GM21786 (cell line): Measurements from ENCODE around the gene NR2C2.
"Not testable (repeated sequence)": the region's sequence is repeated elsewhere in the genome, so short reads cannot be mapped to it uniquely, and the experiment has no call there.

Experiments
- ATAC-seq: cut with Tn5 transposase; IDR thresholded peaks from one replicate; pipeline ENCODE4 v1.9.1; 2021; ENCODE audit not compliant: unreplicated experiment

The NR2C2 gene

DNA sequence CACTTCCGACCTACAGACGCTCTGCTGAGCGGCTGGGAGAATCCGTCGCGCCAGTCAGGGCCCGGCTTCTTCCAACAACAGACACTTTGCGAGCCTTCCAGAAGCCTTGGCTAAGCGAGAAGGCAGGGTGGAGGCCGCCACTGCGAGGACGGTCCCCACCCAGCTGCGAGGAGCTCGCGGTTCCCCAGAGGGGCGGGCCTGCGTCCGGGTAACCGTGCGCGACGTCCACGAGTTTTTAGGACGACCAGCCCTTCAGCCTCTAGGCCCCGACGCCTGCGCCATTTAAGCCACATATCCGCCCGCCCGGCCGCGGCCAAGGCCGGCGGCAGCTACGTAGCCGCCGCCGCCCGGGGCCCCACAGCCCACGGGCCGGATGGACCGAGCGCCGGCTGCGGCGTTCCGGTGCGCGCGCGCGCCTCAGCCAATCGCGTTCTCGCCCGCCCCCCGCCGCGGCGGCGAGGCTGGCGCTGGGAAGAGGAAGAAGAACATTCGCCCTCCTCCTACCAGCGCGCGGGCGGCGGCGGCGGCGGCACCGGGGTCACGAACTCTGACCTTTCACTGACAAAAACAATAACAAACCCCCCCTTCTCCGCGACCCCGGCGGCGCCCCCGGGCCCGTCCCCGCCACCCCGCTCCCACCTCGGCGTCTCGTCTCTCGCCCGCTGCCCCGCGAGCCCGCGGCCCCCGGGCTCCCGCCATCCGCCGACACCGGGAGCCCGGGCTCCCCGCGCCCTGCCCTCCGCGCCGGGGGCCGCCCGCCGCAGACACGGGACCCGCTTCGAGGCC, at the start of gene NR2C2:
Gene NR2C2, plus strand, starts transcription at position 484 of the 786 bp plus-strand sequence. CDS start 56,332 bp downstream, outside the sequence.
- peak; percentile 52 for ATAC-seq

GRCh38 chr3:14898929-14899328, 48.5 kb upstream of the NR2C2 start:
- no peak for ATAC-seq

GRCh38 chr3:14899993-14900618, 47.3 kb upstream of the NR2C2 start:
- ATAC-seq = no peak

GRCh38 chr3:14900881-14901873, 46.2 kb upstream of the NR2C2 start:
- ATAC-seq = no peak

GRCh38 chr3:14902719-14903118, 44.7 kb upstream of the NR2C2 start:
- no peak for ATAC-seq

GRCh38 chr3:14903501-14903900, 43.9 kb upstream of the NR2C2 start:
- not testable (repeated sequence) for ATAC-seq

GRCh38 chr3:14905055-14905657, 42.2 kb upstream of the NR2C2 start:
- no peak for ATAC-seq

GRCh38 chr3:14906355-14906971, 40.9 kb upstream of the NR2C2 start:
- ATAC-seq = no peak

DNA sequence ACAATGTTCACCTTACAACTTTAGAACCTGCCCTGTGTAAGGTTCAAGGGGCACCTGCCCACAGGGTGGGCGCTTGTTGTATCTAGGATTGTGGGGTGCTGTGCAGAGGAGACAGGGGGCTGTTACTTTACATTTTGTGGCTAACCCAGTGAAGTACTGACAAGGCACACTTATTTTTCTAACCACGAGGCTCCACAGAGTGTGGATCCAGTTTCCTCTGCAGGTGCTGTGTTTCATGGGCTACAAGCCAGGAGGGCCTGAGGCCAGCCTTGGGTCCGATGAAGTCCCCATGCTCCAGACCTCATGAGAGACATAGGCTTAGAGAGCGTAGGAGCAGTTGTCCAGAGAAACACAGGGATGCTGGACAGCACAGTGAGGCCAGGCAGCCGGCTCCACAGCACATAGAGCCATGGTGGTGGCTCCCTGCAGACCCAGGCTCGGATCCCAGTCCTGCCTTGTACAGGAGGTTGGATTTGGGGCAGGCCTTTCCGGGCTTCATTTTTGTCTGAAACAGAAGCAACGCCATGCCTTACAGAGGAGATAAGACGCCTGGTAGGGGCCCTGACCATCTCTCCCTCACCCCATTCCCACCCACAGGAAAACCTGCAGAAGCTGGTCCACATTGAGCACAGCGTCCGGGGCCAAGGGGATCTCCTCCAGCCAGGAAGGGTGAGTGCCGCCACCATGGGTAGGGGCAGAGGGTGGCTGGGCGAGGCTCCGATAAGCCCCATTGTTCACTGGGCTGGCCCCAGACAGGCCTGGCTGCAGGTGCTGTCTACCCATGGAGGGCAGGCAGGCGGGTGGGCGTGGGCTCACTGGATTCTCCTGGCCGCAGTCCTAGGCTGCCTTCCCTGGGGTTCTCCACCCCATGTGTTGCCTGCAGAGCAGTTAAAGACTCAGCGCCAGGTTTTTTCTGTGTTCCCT, 40.1 kb upstream of the NR2C2 start:
- ATAC-seq = no peak

GRCh38 chr3:14909250-14909649, 38.1 kb upstream of the NR2C2 start:
- ATAC-seq = no peak

DNA sequence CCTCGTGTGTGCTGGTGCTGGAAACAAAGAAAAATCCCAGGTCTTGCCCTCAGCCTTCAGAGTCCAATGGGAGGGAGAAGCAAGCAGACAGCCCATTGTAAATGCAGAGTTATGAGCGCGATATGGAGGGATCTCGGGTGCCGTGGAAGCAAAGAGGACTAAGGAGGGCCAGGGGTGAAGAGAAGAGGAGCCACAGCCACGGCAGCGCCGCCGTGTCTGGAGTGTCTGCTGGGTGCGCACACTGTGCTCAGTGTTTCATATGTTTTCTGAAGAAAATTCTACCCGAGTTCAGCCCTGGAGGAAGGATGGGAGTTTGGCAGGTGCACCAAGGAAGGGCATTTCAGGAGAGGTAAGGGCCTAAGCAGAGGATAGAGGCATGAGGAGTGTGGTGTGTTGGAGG, 35.7 kb upstream of the NR2C2 start:
- ATAC-seq = no peak

- ATAC-seq = no peak
Observed at GRCh38 chr3:14913071-14913925, 34.1 kb upstream of the NR2C2 start.

GRCh38 chr3:14913926-14914778, 33.2 kb upstream of the NR2C2 start:
- ATAC-seq = no peak

- ATAC-seq = no peak
Observed at GRCh38 chr3:14914779-14915117, 32.6 kb upstream of the NR2C2 start.

GRCh38 chr3:14915636-14916222, 31.7 kb upstream of the NR2C2 start:
- no peak for ATAC-seq

DNA sequence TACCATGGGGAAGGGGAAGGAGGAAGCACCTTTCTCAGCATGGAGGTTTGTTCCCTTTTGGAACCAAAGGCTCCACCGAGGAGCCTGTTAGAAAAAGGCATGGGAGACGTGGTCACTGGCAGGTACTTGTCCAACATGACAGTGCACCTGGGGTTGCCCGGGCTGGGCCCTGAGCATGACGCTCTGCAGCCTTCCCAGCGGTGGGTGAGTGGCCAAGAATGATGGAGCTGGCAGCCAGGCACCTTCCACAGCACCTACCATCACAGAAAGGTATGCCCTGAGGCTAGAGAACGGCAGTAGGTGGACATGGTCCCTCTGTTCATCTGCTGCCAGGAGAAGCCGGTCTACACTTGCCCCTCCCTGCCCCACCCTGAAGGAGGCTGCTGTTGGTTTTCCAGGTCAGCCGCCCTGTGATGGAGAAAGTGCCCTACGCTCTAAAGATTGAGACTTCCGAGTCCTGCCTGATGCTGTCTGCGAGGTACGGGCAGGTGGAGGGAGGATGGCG, 29.0 kb upstream of the NR2C2 start:
- no peak for ATAC-seq

DNA sequence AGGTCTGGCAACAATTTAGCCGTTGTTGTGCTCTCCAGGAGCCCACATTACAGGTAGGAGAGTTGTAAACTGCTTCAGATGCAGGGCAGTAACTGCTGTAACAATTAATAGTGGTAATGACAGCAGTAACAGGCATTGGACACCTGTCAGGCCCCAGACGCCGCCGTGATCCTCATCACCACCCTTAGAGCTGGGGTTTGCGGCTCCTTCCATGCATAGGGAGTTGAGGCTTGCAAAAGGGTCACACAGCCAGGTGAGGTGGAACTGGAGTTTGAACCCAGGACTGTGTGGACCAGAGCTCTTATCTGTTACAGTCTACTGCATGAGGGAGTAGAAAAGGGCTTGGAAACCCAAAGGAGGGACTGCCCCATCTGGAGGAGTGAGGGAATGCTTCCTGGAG, 26.8 kb upstream of the NR2C2 start:
- ATAC-seq = no peak
